HFFc6 (cell line): ENCODE results near the gene EDC4. TPM values are rescaled to one million over a fixed set of nuclear protein-coding genes. Genes with fewer than 3 reads are reported as not detected.

Experiments
- DNase-seq: peaks from one replicate; pipeline ENCODE4 v3.0.0-alpha.2; 2018
- H3K27ac Mint-ChIP-seq: 2 replicates; pipeline ENCODE4 v1.8.0; 2020; ENCODE audit warnings: mild to moderate bottlenecking, mixed read lengths
- H3K27me3 Mint-ChIP-seq: 2 replicates; pipeline ENCODE4 v1.8.0; 2021; ENCODE audit warnings: mild to moderate bottlenecking, moderate library complexity, mixed read lengths; ENCODE audit not compliant: insufficient read depth
- H3K36me3 Mint-ChIP-seq: 2 replicates; pipeline ENCODE4 v1.8.0; 2021; ENCODE audit warnings: low read depth, mixed read lengths
- H3K4me1 Mint-ChIP-seq: 2 replicates; pipeline ENCODE4 v1.8.0; 2020; ENCODE audit warnings: low read depth, mixed read lengths
- H3K4me3 Mint-ChIP-seq: 2 replicates; pipeline ENCODE4 v1.8.0; 2020; ENCODE audit warnings: mild to moderate bottlenecking, moderate library complexity, mixed read lengths
- H3K9me3 Mint-ChIP-seq: 2 replicates; pipeline ENCODE4 v1.8.0; 2020; ENCODE audit warnings: mild to moderate bottlenecking, mixed read lengths
- total RNA-seq, 6 experiments: library from RNA; stranded (reverse); fragmentation: NEBNext Ultra II Directional; extraction: Animal tissue kit (Norgen Biotek cat#: 25700); gene quantifications; 2 replicates in 1 of 6; 3 replicates in 5 of 6; pipeline ENCODE4 v1.2.3, GENCODE V29; 2021
- TF ChIP-seq, protein P1 (sequence below): fragments of 200-600 bp; sonication (generic); IDR thresholded peaks from 2 replicates; pipeline ENCODE4 v1.5.0; 2021; ENCODE audit warnings: antibody characterized with exemption, mild to moderate bottlenecking

EDC4 gene
- total RNA-seq, 6 experiments from 2014 or later: 60.2 to 81.0 (median 63.6) TPM

DNA sequence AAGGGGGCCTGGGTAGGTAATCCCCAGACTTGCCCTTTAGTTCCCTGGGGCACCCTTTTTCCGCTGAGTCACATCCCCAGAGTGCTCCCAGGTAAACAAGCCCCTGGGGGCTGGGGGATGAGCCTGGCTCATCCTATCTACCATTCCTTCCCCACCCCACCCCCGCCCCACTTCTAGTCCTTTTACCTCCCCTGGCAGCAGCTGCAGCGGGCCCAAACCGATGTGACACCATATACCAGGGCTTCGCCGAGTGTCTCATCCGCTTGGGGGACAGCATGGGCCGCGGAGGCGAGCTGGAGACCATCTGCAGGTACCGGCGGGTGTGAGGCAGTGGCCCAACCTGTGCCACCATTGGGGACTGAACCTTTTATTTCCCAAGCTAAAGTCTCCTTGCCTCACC, 12.7 kb downstream of the EDC4 start:
- Mint-ChIP-seq H3K36me3 (peaks cover 21% of the 10 kb centered on the region), H3K27ac (no peak overlapping the region), H3K9me3 (no peaks in the 10 kb centered on the region), H3K4me1 (peaks cover 16% of the 10 kb centered on the region), H3K27me3 (peaks cover 12% of the 10 kb centered on the region), H3K4me3 (no peak overlapping the region)
- TF ChIP-seq, protein P1, sequence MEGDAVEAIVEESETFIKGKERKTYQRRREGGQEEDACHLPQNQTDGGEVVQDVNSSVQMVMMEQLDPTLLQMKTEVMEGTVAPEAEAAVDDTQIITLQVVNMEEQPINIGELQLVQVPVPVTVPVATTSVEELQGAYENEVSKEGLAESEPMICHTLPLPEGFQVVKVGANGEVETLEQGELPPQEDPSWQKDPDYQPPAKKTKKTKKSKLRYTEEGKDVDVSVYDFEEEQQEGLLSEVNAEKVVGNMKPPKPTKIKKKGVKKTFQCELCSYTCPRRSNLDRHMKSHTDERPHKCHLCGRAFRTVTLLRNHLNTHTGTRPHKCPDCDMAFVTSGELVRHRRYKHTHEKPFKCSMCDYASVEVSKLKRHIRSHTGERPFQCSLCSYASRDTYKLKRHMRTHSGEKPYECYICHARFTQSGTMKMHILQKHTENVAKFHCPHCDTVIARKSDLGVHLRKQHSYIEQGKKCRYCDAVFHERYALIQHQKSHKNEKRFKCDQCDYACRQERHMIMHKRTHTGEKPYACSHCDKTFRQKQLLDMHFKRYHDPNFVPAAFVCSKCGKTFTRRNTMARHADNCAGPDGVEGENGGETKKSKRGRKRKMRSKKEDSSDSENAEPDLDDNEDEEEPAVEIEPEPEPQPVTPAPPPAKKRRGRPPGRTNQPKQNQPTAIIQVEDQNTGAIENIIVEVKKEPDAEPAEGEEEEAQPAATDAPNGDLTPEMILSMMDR: no peak
- DNase-seq: no peak

DNA sequence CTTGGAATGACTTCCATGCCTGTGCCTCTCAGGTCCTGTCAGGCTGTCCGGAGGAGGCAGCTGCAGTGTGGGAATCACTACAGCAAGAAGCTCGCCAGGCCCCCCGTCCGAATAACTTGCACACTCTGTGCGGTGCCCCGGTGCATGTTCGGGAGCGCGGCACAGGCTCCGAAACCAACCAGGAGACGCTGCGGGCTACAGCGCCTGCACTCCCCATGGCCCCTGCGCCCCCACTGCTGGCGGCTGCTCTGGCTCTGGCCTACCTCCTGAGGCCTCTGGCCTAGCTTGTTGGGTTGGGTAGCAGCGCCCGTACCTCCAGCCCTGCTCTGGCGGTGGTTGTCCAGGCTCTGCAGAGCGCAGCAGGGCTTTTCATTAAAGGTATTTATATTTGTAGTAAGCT, 13.1 kb downstream of the EDC4 start:
- Mint-ChIP-seq H3K27me3 (peaks cover 12% of the 10 kb centered on the region), H3K4me3 (no peak overlapping the region)

DNA sequence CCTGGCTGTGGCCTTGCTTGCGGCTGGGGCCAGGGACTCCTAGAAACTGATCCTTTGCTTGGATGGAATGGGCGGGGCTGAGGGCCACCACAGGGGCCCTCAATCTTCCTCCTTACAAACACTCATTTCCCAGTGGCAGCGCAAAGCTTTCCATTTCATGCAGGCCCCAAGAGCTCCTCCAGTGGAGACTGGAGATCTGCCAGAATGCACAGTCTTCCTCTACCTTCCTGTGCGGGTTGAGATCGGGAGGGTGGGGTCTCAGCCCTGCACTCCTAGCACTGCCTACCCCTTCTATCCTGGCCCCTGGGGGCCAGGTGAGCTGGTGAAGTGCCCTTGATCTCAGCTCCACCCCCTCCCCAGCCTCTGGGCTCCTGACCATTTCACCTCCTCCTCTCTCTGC, 13.5 kb downstream of the EDC4 start:
- TF ChIP-seq, protein P1: no peak
- Mint-ChIP-seq H3K4me1 (peaks cover 16% of the 10 kb centered on the region), H3K4me3 (no peak overlapping the region), H3K27ac (peak overlapping the region; percentile 21; the same call in 1 of the 2 replicates), H3K27me3 (peaks cover 11% of the 10 kb centered on the region), H3K36me3 (peaks cover 21% of the 10 kb centered on the region), H3K9me3 (no peaks in the 10 kb centered on the region)
- no peak for DNase-seq

More for the DNA sequence above, 13.1 kb downstream of the EDC4 start:
- Mint-ChIP-seq H3K36me3 (peaks cover 21% of the 10 kb centered on the region), H3K4me1 (peaks cover 16% of the 10 kb centered on the region), H3K9me3 (no peaks in the 10 kb centered on the region), H3K27ac (no peak overlapping the region)
- TF ChIP-seq, protein P1: no peak
- DNase-seq: no peak

DNA sequence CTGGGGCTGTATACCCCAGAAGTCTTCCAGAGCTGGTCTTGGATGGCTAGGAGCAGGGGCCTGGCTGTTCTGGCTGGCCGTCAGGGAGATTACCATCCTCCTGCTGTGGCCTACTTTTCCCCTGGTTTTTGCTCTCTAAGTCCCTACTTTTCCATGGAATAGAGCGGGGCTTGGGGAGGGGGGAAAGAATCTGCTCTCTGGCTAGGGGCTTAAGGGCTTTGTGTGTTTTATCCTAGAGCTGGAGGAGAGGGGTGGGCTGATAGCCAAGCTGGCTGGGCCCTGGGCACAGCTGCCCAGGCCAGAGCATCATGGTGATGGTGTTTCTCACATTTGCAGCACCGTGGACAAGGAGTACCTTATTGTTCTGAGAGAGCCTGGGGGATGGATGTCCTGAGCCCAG, 15.5 kb downstream of the EDC4 start:
- Mint-ChIP-seq H3K4me1 (peaks cover 24% of the 10 kb centered on the region), H3K27me3 (peaks cover 5% of the 10 kb centered on the region), H3K36me3 (peaks cover 15% of the 10 kb centered on the region), H3K9me3 (no peaks in the 10 kb centered on the region), H3K27ac (no peak overlapping the region), H3K4me3 (no peak overlapping the region)
- TF ChIP-seq, protein P1: no peak
- no peak for DNase-seq

DNA sequence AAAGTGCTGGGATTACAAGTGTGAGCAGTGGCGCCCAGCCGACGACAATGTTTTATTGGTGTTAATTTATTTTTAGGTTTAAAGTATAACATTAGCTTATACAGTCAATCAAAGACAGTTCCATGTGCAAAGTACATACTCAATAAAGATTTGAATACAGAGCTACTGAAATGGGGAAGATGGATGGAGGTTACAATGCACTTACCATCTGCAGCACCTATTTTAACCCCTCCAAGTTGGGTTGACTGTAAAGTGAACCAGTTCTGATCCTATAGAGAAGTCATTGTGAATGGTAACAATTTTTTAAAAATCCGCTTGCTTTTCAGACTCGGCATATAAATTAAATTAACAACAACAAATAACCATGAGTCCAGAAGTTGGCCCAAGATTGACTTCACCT, 19.5 kb downstream of the EDC4 start:
- TF ChIP-seq, protein P1: no peak
- Mint-ChIP-seq H3K27ac (peak overlapping the region; percentile 70), H3K9me3 (no peaks in the 10 kb centered on the region)

More for the DNA sequence above, 19.5 kb downstream of the EDC4 start:
- Mint-ChIP-seq H3K27me3 (no peaks in the 10 kb centered on the region), H3K36me3 (no peaks in the 10 kb centered on the region), H3K4me3 (peak overlapping the region; percentile 88), H3K4me1 (peaks cover 26% of the 10 kb centered on the region)
- DNase-seq: no peak
